CD4-positive, alpha-beta T cell (primary cell): ENCODE results near the gene IP6K3. TPM values are rescaled to one million over a fixed set of nuclear protein-coding genes. Genes with fewer than 3 reads are reported as not detected.

ENCODE experiments used
- ATAC-seq: fragments of 200-7000 bp; cut with Tn5 transposase; one replicate; pipeline ENCODE4 v1.10.0; 2022; ENCODE audit warnings: mild to moderate bottlenecking; ENCODE audit not compliant: poor library complexity
- CTCF ChIA-PET: fragments of 350-600 bp; sonication (Branson Sonifier 250); formaldehyde crosslinking; loops from one replicate; lab custom pipeline; 2021; ENCODE audit warnings: antibody characterized with exemption, inconsistent platforms; lab: Charles Lee
- POLR2A ChIA-PET: fragments of 350-600 bp; sonication (Branson Sonifier 250); formaldehyde crosslinking; loops from one replicate; lab custom pipeline; 2021; ENCODE audit warnings: antibody characterized with exemption, inconsistent platforms; lab: Charles Lee
- DNase-seq, 14 experiments: peaks; one replicate each; pipeline ENCODE4 v3.0.0-alpha.2; 2013 to 2020; ENCODE audit warnings: mixed read lengths in 2 of 14
- H3K27ac ChIP-seq, 2 donors: one replicate each; pipeline versions ENCODE4 v1.5.1 to v1.7.0; 2013; ENCODE audit warnings: low read length in 2 of 2, low read depth in 1 of 2, mild to moderate bottlenecking in 1 of 2
- H3K27me3 ChIP-seq, 2 experiments: 1 replicate in 1 of 2; 2 replicates in 1 of 2; pipeline versions ENCODE4 v1.6.1 to v1.7.0; 2013; ENCODE audit warnings: low read length in 2 of 2, control low read depth in 1 of 2, mild to moderate bottlenecking in 1 of 2, moderate library complexity in 1 of 2; ENCODE audit not compliant: insufficient read depth in 2 of 2, control insufficient read depth in 1 of 2
- H3K36me3 ChIP-seq: one replicate; pipeline ENCODE4 v1.6.1; 2013; ENCODE audit warnings: low read length, control low read depth; ENCODE audit not compliant: insufficient read depth
- H3K4me1 ChIP-seq: one replicate; pipeline ENCODE4 v1.6.1; 2013; ENCODE audit warnings: low read length, control low read depth; ENCODE audit not compliant: insufficient read depth
- H3K4me3 ChIP-seq: one replicate; pipeline ENCODE4 v1.5.1; 2013; ENCODE audit warnings: mild to moderate bottlenecking, low read length, moderate library complexity
- H3K9me3 ChIP-seq, 2 experiments: 1 replicate in 1 of 2; 2 replicates in 1 of 2; pipeline versions ENCODE4 v1.6.1 to v1.7.0; 2013; ENCODE audit warnings: low read length in 2 of 2, mild to moderate bottlenecking in 2 of 2, control low read depth in 1 of 2, moderate library complexity in 1 of 2; ENCODE audit not compliant: control insufficient read depth in 1 of 2, insufficient read depth in 1 of 2
- H3K27ac Mint-ChIP-seq: one replicate; pipeline ENCODE4 v1.8.0; 2020; ENCODE audit warnings: mixed read lengths
- H3K27me3 Mint-ChIP-seq: one replicate; pipeline ENCODE4 v1.8.0; 2021; ENCODE audit warnings: mixed read lengths
- H3K36me3 Mint-ChIP-seq: one replicate; pipeline ENCODE4 v1.8.0; 2021; ENCODE audit warnings: low read depth, mixed read lengths
- H3K4me1 Mint-ChIP-seq: one replicate; pipeline ENCODE4 v1.8.0; 2021; ENCODE audit warnings: low read depth, mixed read lengths
- H3K4me3 Mint-ChIP-seq: one replicate; pipeline ENCODE4 v1.8.0; 2020; ENCODE audit warnings: mild to moderate bottlenecking, mixed read lengths
- H3K9me3 Mint-ChIP-seq: one replicate; pipeline ENCODE4 v1.8.0; 2020; ENCODE audit warnings: mixed read lengths
- CTCF ChIP-seq: fragments of 200-600 bp; IDR thresholded peaks from one replicate; pipeline ENCODE4 v1.8.0; 2022; ENCODE audit warnings: antibody characterized with exemption, mild to moderate bottlenecking
- intact Hi-C, 2 experiments: fragments of 100-400 bp; cut with DNase I in 1 of 2; cut with micrococcal nuclease in 1 of 2; formaldehyde crosslinking; loops; one replicate each; pipeline versions ENCODE4 v1.15.1 to v1.9.0; 2023 to 2025; cut with DNase I, micrococcal nuclease
- total RNA-seq, 174 experiments: library from RNA in 2 of 174; stranded (reverse) in 2 of 174; gene quantifications; one replicate each; pipeline ENCODE4 v1.2.3 and lab custom pipeline; 2021 to 2026

Gene IP6K3
- total RNA-seq, 2 experiments from 2014 or later: not detected

DNA sequence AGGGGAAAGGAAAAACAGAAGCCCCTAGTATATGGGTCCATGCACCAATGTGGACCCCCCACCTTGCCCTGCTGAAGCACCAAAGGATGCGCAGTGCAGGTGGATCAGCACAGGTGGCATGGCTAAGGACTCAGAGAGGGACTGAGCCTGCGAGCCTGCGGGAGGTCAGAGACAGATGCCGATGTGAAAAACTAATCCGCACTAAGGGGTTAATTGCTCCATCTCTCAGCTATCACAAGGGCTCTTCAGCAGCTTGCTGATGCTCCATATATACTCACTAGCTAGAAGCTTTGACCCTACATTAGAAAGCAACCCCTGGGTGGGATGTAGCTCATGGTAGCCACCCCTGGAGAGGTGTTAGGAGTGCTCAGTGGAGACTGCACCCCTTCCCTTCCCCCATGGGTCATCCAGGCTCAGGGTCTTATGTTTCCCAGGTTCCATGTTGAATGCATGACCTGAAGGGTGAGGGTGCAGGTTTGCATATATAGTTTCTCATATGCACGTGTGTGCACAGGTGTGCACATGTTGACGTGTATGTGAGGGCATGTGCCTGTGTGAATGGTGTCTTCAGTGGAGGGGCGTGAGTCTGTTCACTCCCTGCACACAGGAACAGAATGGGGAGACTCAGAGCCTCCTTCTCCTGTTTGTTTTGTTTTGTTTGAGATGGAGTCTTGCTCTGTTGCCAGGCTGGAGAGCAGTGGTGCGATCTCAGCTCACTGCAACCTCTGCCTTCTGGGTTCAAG, 13.4 kb upstream of the IP6K3 start:
- intact Hi-C loops: no loop called here
- no peaks in the 10 kb centered on the region for H3K27me3 Mint-ChIP-seq
- ATAC-seq: no peak

DNA sequence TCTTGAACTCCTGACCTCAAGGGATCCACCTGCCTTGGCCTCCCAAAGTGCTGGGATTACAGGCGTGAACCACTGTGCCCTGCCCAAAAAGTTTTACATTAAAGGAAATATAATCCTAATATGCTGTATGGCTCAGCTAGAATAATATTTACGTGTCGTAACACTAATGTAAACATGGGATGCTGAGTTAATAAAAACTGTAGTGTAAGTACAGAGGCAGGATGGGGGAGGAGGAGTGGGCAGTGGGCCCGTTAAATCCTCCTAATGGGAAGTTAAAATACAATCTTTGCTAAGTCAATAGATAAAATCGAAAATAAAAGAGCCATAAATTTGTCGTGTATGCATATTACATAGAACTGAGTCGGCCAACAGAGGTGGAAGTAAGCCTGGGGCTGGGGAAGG, 12.1 kb upstream of the IP6K3 start:
- H3K4me1 Mint-ChIP-seq: no peaks in the 10 kb centered on the region
- no peak overlapping the region for H3K4me3 Mint-ChIP-seq
- POLR2A ChIA-PET: no interaction called here
- H3K9me3 Mint-ChIP-seq: no peaks in the 10 kb centered on the region
- Histone ChIP-seq H3K4me3 (no peak overlapping the region), H3K27ac (no peak overlapping the region), H3K4me1 (no peaks in the 10 kb centered on the region), H3K9me3 (no peaks in the 10 kb centered on the region), H3K36me3 (no peaks in the 10 kb centered on the region), H3K27me3 (no peaks in the 10 kb centered on the region)
- H3K27me3 Mint-ChIP-seq: no peaks in the 10 kb centered on the region
- no peak for TF ChIP-seq CTCF
- intact Hi-C loops: no loop called here
- ATAC-seq: no peak
- CTCF ChIA-PET: interaction anchor here (1.2 kb wide), 1 partner anchor 47 kb away, joined by 3 read pairs; no protein-coding TSS in a partner anchor
- H3K27ac Mint-ChIP-seq: no peak overlapping the region
- DNase-seq: no peak
- H3K36me3 Mint-ChIP-seq: no peaks in the 10 kb centered on the region

More for the DNA sequence above, 13.4 kb upstream of the IP6K3 start:
- no peaks in the 10 kb centered on the region for H3K36me3 Mint-ChIP-seq
- no peak overlapping the region for H3K27ac Mint-ChIP-seq
- no peaks in the 10 kb centered on the region for H3K9me3 ChIP-seq
- TF ChIP-seq CTCF: no peak
- H3K4me1 Mint-ChIP-seq: no peaks in the 10 kb centered on the region
- H3K36me3 ChIP-seq: no peaks in the 10 kb centered on the region
- no peak for DNase-seq
- no peaks in the 10 kb centered on the region for H3K4me1 ChIP-seq
- no peaks in the 10 kb centered on the region for H3K9me3 Mint-ChIP-seq
- ChIA-PET CTCF (no interaction called here), POLR2A (no interaction called here)
- no peak overlapping the region for H3K4me3 Mint-ChIP-seq
- H3K4me3 ChIP-seq: no peak overlapping the region
- H3K27me3 ChIP-seq: no peaks in the 10 kb centered on the region
- no peak overlapping the region for H3K27ac ChIP-seq

DNA sequence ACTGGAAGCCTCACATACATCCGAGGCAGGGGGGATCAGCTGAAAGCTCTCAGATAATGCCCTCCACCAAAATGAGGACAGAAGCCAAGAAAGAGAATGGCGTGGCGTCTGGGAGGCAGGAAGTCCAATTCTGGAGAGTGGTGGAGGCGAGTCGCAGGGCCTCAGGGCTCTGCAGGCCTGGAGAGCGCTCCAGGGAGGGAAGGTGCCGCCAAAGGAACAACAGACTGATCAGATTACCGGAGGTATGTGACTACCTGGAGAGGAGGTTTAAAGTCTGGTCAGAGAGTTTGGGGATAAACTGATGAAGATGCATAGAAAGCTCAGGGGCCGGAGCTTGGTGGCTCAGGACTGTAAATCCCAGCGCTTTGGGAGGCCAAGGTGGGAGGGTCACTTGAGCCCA, 11.2 kb upstream of the IP6K3 start:
- H3K27me3 ChIP-seq: no peaks in the 10 kb centered on the region
- ATAC-seq (no peak), DNase-seq (no peak)
- H3K27ac Mint-ChIP-seq: no peak overlapping the region
- H3K9me3 Mint-ChIP-seq: no peaks in the 10 kb centered on the region
- ChIA-PET POLR2A (no interaction called here), CTCF (no interaction called here)
- H3K27ac ChIP-seq: no peak overlapping the region
- H3K4me1 Mint-ChIP-seq: no peaks in the 10 kb centered on the region
- H3K4me1 ChIP-seq: no peaks in the 10 kb centered on the region
- TF ChIP-seq CTCF: no peak
- intact Hi-C loops: no loop called here
- H3K36me3 ChIP-seq: no peaks in the 10 kb centered on the region
- no peaks in the 10 kb centered on the region for H3K27me3 Mint-ChIP-seq
- no peaks in the 10 kb centered on the region for H3K9me3 ChIP-seq
- no peaks in the 10 kb centered on the region for H3K36me3 Mint-ChIP-seq
- no peak overlapping the region for H3K4me3 ChIP-seq
- H3K4me3 Mint-ChIP-seq: no peak overlapping the region
